SK-N-MC (cell line): Measurements from ENCODE around the gene AGAP4.
"Not testable (repeated sequence)": the region's sequence is repeated elsewhere in the genome, so short reads cannot be mapped to it uniquely, and the experiment has no call there.

Experiments
- EZH2 ChIP-seq: fragments of 200-600 bp; sonication (generic); IDR thresholded peaks from one replicate; pipeline ENCODE4 v1.6.1; 2017; ENCODE audit warnings: antibody characterized with exemption
- FOXP2 ChIP-seq: optimal IDR thresholded peaks from 2 replicates; pipeline ENCODE3; 2011; ENCODE audit warnings: mild to moderate bottlenecking, moderate library complexity; ENCODE audit not compliant: insufficient read depth; ENCODE audit errors: extremely low read length, control extremely low read depth
- POLR2AphosphoS5 ChIP-seq: IDR thresholded peaks from 2 replicates; pipeline ENCODE4 v1.6.1; 2012; ENCODE audit warnings: mild to moderate bottlenecking, low read depth, low read length, borderline replicate concordance

- TF ChIP-seq EZH2, POLR2AphosphoS5, FOXP2: not testable (repeated sequence)
Observed at GRCh38 chr10:45812959-45813358, 34.3 kb downstream of the AGAP4 start.
